CD4-positive, alpha-beta memory T cell (primary cell): ENCODE data around the gene PLET1. TPM values are rescaled to one million over a fixed set of nuclear protein-coding genes. Genes with fewer than 3 reads are reported as not detected.

ENCODE experiments used
- CTCF ChIA-PET: fragments of 350-600 bp; sonication (Branson Sonifier 250); formaldehyde crosslinking; loops from one replicate; lab custom pipeline; 2021; ENCODE audit warnings: inconsistent platforms; ENCODE audit not compliant: partially characterized antibody; lab: Charles Lee
- POLR2A ChIA-PET: fragments of 350-600 bp; sonication (Branson Sonifier 250); formaldehyde crosslinking; loops from one replicate; lab custom pipeline; 2021; ENCODE audit not compliant: partially characterized antibody; lab: Charles Lee
- DNase-seq, 5 donors: peaks; one replicate each; pipeline versions ENCODE4 v3.0.0 to v3.0.0-alpha.2; 2020 to 2022; ENCODE audit warnings: mixed read lengths in 1 of 5
- H3K27ac ChIP-seq: one replicate; pipeline ENCODE4 v1.7.0; 2013; ENCODE audit warnings: low read depth, low read length
- H3K27me3 ChIP-seq: 2 replicates; pipeline ENCODE4 v1.7.0; 2013; ENCODE audit warnings: mild to moderate bottlenecking, low read length, moderate library complexity; ENCODE audit not compliant: insufficient read depth
- H3K36me3 ChIP-seq: 2 replicates; pipeline ENCODE4 v1.7.0; 2013; ENCODE audit warnings: mild to moderate bottlenecking, low read length, moderate library complexity; ENCODE audit not compliant: insufficient read depth
- H3K4me1 ChIP-seq: 2 replicates; pipeline ENCODE4 v1.7.0; 2013; ENCODE audit warnings: mild to moderate bottlenecking, low read length, moderate library complexity; ENCODE audit not compliant: insufficient read depth
- H3K4me3 ChIP-seq, 2 donors: one replicate each; pipeline ENCODE4 v1.7.0; 2013; ENCODE audit warnings: low read length in 2 of 2, mild to moderate bottlenecking in 1 of 2
- H3K9me3 ChIP-seq, 2 donors: one replicate each; pipeline ENCODE4 v1.7.0; 2013; ENCODE audit warnings: low read length in 2 of 2, control low read depth in 1 of 2; ENCODE audit not compliant: control insufficient read depth in 1 of 2
- H3K27ac Mint-ChIP-seq, 7 donors: one replicate each; pipeline ENCODE4 v1.8.0; 2020 to 2021; ENCODE audit warnings: mixed read lengths in 7 of 7, mild to moderate bottlenecking in 6 of 7, inconsistent platforms in 3 of 7, moderate library complexity in 3 of 7
- H3K27me3 Mint-ChIP-seq, 2 donors: one replicate each; pipeline ENCODE4 v1.8.0; 2020 to 2021; ENCODE audit warnings: mixed read lengths in 2 of 2
- H3K36me3 Mint-ChIP-seq, 2 donors: one replicate each; pipeline ENCODE4 v1.8.0; 2020 to 2021; ENCODE audit warnings: mixed read lengths in 2 of 2, inconsistent platforms in 1 of 2, mild to moderate bottlenecking in 1 of 2
- H3K4me1 Mint-ChIP-seq, 4 donors: one replicate each; pipeline ENCODE4 v1.8.0; 2020 to 2021; ENCODE audit warnings: mixed read lengths in 4 of 4, mild to moderate bottlenecking in 1 of 4
- H3K4me3 Mint-ChIP-seq, 8 donors: one replicate each; pipeline ENCODE4 v1.8.0; 2020 to 2021; ENCODE audit warnings: mixed read lengths in 8 of 8, mild to moderate bottlenecking in 7 of 8, moderate library complexity in 6 of 8, inconsistent platforms in 3 of 8
- H3K9me3 Mint-ChIP-seq, 8 donors: one replicate each; pipeline ENCODE4 v1.8.0; 2020 to 2021; ENCODE audit warnings: mixed read lengths in 8 of 8, mild to moderate bottlenecking in 5 of 8, inconsistent platforms in 3 of 8, moderate library complexity in 1 of 8
- intact Hi-C: fragments of 100-400 bp; cut with micrococcal nuclease; formaldehyde crosslinking; loops from one replicate; pipeline ENCODE4 v1.15.1; 2023
- polyA plus RNA-seq, 2 donors: library from polyadenylated mRNA; unstranded; fragments of 300-500 nt; fragmentation: Illumina TruSeq; gene quantifications; one replicate each; pipeline ENCODE4 v1.2.3, GENCODE V29; 2021
- total RNA-seq, 2 experiments: library from RNA; stranded (reverse); gene quantifications; one replicate each; pipeline ENCODE4 v1.2.3, GENCODE V29; 2021

Gene PLET1
- total and polyA plus RNA-seq, 4 experiments from 2014 or later: not detected

DNA sequence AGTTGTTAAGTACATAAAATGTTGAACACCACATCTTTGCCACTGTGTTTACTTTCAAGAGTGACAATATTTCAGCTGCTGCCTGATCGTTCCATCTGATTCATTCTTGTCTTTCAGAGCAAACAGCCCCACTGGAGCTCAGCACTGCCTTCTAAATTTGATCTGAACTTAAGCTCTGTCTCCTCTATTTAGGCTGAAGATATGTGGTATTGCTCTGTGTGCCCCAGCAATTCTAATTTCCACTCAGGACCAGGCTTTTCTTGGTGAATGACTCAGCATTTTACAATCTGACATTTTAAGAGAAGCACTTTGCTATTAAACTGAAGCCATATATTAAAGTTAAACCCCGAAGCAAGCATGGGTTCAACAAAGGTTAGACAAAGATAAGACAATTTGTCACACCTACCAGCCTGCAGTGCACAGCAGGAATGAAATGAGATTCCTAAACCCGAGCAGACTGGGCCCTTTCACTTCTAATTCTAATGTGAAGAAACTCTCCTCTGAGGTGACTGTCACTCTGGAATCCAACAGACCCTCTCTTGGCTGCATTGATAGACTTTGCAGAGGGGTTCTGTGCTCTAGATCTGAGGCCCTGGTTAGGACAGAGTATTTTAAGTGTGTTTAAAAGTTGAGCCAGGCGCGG lies 41.7 kb upstream of the PLET1 start:
- Mint-ChIP-seq H3K4me3 (no peak overlapping the region), H3K9me3 (no peaks in the 10 kb centered on the region), H3K4me1 (peaks cover 14 to 24% (median 21%) of the 10 kb centered on the region in 4 donors), H3K36me3 (peaks cover 9 to 14% of the 10 kb centered on the region in 2 donors), H3K27ac (no peak overlapping the region), H3K27me3 (no peaks in the 10 kb centered on the region)
- ChIA-PET POLR2A (no interaction called here), CTCF (interaction anchor here (1.1 to 2.3 kb wide), 3 partner anchors 17 to 286 kb away, joined by 3 to 16 read pairs (median 3); no protein-coding TSS in a partner anchor)
- H3K27me3 ChIP-seq: no peaks in the 10 kb centered on the region
- no peak for DNase-seq
- no peak overlapping the region for H3K27ac ChIP-seq
- no peaks in the 10 kb centered on the region for H3K36me3 ChIP-seq
- peaks cover 19% of the 10 kb centered on the region for H3K4me1 ChIP-seq
- intact Hi-C loops: no loop called here
- no peaks in the 10 kb centered on the region for H3K9me3 ChIP-seq
- no peak overlapping the region for H3K4me3 ChIP-seq

DNA sequence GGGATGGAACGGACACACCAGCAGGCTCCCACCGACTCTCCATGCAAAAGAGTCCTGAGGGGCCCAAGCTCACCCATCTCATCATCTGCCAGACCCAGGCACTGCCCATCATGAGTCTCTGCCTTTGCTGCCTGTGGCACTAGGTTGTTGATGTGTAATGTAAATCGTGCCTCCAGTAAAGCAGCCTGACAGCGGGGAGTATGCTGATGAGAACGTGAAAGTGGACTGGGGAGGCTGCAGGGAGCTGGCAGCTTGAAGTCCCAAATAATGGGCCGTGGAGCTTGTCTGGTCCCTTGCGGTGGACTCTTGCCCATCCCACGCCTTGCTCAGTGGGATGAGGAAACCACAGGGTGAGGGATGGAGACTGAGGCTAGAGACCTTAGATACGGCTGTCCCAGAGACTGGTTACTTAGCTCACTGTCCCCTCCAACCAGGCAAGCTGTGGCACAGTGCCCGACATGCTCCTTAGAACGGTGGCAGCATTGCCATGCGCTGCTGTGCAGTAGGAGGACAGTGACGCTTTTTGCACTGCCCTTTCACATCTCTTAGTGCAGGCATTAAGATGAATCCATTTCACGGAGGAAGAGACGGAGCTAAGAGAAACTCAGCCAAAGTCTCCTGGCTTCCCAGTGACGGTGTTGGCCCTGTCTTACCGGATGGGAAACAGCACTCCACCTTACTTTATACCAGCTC lies 39.6 kb upstream of the PLET1 start:
- peaks cover 21 to 39% (median 33%) of the 10 kb centered on the region in 4 donors for H3K4me1 Mint-ChIP-seq
- Histone ChIP-seq H3K4me1 (peaks cover 32% of the 10 kb centered on the region), H3K36me3 (no peaks in the 10 kb centered on the region), H3K4me3 (no peak overlapping the region), H3K9me3 (no peaks in the 10 kb centered on the region), H3K27me3 (no peaks in the 10 kb centered on the region), H3K27ac (no peak overlapping the region)
- no peak overlapping the region for H3K4me3 Mint-ChIP-seq
- DNase-seq: no peak
- POLR2A ChIA-PET: interaction anchor here (1.1 kb wide), 1 partner anchor 255 kb away, joined by 4 read pairs; no protein-coding TSS in a partner anchor
- H3K27ac Mint-ChIP-seq: no peak overlapping the region
- H3K27me3 Mint-ChIP-seq: no peaks in the 10 kb centered on the region
- CTCF ChIA-PET: interaction anchor here (1.1 to 2.3 kb wide), 3 partner anchors 20 to 948 kb away, joined by 3 to 16 read pairs (median 5); no protein-coding TSS in a partner anchor
- intact Hi-C loops: no loop called here
- peaks cover 9 to 10% of the 10 kb centered on the region in 2 donors for H3K36me3 Mint-ChIP-seq
- no peaks in the 10 kb centered on the region for H3K9me3 Mint-ChIP-seq

DNA sequence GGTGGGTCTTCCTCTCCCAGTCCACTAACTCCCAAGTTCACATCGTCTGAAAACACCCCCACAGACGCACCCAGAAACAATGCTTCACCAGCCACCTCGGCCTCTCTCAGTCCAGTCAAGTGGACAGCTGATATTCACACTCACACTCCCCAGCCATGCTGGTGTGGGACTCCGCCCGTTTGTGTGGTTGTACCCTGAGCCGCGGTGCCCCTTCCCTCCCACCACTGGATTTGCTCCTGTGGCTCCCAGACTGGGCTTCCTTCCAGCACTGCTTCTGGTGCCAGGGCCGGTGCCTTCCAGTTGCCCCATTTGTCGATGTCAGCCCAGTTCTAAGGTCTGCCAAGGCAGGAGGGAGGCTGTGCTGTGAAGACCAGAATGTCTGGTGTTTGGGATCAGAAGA lies 37.9 kb upstream of the PLET1 start:
- peaks cover 21 to 39% (median 33%) of the 10 kb centered on the region in 4 donors for H3K4me1 Mint-ChIP-seq
- H3K4me3 Mint-ChIP-seq: peak overlapping the region in 3 of 8 donors; percentile 40 to 81 (median 57)

DNA sequence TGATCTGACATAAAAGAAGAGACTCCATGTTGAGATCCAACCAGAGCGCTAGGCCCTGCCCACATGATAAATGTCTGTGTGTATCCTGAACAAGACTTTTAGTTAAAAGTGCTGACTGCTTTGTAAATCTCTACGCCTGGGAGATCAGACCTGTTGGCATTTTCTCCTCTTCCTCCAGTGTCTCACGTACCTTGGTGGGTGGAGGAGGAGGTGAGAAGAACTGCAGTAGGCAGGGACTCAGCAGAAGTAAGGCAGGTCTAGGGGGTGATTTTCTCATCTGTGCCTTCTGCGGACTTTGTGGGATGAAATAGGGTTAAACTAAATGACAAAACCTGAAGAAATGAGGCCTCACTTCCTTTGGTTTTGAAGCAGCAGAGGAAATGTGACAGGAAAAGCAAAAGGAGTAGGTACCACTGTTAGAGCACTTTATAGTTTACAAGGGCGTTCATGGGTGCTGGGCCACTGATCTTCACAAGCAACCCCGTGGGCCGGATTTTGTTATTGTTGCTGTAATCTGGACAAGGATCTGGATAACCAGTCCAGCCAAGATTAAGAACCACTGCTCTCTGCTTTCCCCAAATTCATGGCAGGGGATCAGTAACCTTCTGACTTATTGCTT lies 36.7 kb upstream of the PLET1 start:
- peak overlapping the region; percentile 83 to 93 (median 90) for H3K27ac Mint-ChIP-seq
- H3K36me3 ChIP-seq: no peaks in the 10 kb centered on the region
- peak overlapping the region; percentile 43 to 89 (median 74) for H3K4me3 Mint-ChIP-seq
- CTCF ChIA-PET: no interaction called here
- H3K4me3 ChIP-seq: no peak overlapping the region
- intact Hi-C loops: no loop called here
- peak overlapping the region; percentile 39 for H3K27ac ChIP-seq
- H3K9me3 ChIP-seq: no peaks in the 10 kb centered on the region
- POLR2A ChIA-PET: no interaction called here
- DNase-seq: peak in 4 of 5 donors; percentile 18 to 44 (median 32)
- no peaks in the 10 kb centered on the region for H3K27me3 Mint-ChIP-seq
- H3K4me1 ChIP-seq: peaks cover 38% of the 10 kb centered on the region
- no peaks in the 10 kb centered on the region for H3K27me3 ChIP-seq
- peaks cover 12 to 21% of the 10 kb centered on the region in 2 donors for H3K36me3 Mint-ChIP-seq
- H3K4me1 Mint-ChIP-seq: peaks cover 21 to 42% (median 34%) of the 10 kb centered on the region in 4 donors
- H3K9me3 Mint-ChIP-seq: peaks cover 0 to 3% (median 0%) of the 10 kb centered on the region in 8 donors

More for the DNA sequence above, 37.9 kb upstream of the PLET1 start:
- intact Hi-C loops: no loop called here
- no peak overlapping the region for H3K4me3 ChIP-seq
- CTCF ChIA-PET: no interaction called here
- H3K27me3 ChIP-seq: no peaks in the 10 kb centered on the region
- H3K27ac Mint-ChIP-seq: peak overlapping the region in 6 of 7 donors; percentile 64 to 93 (median 82)
- H3K27me3 Mint-ChIP-seq: no peaks in the 10 kb centered on the region
- DNase-seq: no peak
- no peaks in the 10 kb centered on the region for H3K9me3 Mint-ChIP-seq
- no peak overlapping the region for H3K27ac ChIP-seq
- POLR2A ChIA-PET: no interaction called here
- no peaks in the 10 kb centered on the region for H3K36me3 ChIP-seq
- H3K4me1 ChIP-seq: peaks cover 38% of the 10 kb centered on the region
- H3K9me3 ChIP-seq: no peaks in the 10 kb centered on the region
- peaks cover 14 to 21% of the 10 kb centered on the region in 2 donors for H3K36me3 Mint-ChIP-seq

DNA sequence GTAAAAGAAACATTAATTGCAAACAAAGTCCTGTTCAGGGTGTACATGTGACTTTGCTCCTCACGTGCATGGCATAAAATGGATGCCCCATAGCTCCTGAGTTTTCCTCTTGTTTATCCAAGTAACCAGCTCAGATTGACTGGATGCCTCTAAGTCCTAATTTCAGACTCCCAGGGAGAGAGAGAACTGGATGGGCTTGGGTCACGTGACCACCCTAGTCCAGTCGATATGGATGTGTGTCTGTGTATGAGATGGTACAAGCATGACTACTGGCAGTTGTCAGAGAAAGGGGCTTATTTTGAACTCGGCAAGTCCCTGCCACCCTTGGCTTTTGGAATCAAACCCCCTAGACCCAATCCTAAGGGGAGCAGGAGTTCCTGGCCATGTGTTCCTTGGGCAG lies 35.4 kb upstream of the PLET1 start:
- H3K9me3 ChIP-seq: no peaks in the 10 kb centered on the region
- intact Hi-C loops: no loop called here
- Mint-ChIP-seq H3K4me3 (peak overlapping the region in 1 of 8 donors; percentile 33), H3K36me3 (peaks cover 13 to 29% of the 10 kb centered on the region in 2 donors), H3K27ac (peak overlapping the region in 6 of 7 donors; percentile 15 to 93 (median 86)), H3K4me1 (peaks cover 27 to 50% (median 40%) of the 10 kb centered on the region in 4 donors), H3K27me3 (no peaks in the 10 kb centered on the region), H3K9me3 (peaks cover 0 to 4% (median 0%) of the 10 kb centered on the region in 8 donors)
- no peak for DNase-seq
- no peaks in the 10 kb centered on the region for H3K36me3 ChIP-seq
- no peak overlapping the region for H3K4me3 ChIP-seq
- no peaks in the 10 kb centered on the region for H3K27me3 ChIP-seq
- H3K4me1 ChIP-seq: peaks cover 41% of the 10 kb centered on the region
- CTCF ChIA-PET: interaction anchor here (0.8 to 1.7 kb wide), 3 partner anchors 77 to 260 kb away, joined by 3 to 7 read pairs (median 5); no protein-coding TSS in a partner anchor
- POLR2A ChIA-PET: no interaction called here
- H3K27ac ChIP-seq: no peak overlapping the region

DNA sequence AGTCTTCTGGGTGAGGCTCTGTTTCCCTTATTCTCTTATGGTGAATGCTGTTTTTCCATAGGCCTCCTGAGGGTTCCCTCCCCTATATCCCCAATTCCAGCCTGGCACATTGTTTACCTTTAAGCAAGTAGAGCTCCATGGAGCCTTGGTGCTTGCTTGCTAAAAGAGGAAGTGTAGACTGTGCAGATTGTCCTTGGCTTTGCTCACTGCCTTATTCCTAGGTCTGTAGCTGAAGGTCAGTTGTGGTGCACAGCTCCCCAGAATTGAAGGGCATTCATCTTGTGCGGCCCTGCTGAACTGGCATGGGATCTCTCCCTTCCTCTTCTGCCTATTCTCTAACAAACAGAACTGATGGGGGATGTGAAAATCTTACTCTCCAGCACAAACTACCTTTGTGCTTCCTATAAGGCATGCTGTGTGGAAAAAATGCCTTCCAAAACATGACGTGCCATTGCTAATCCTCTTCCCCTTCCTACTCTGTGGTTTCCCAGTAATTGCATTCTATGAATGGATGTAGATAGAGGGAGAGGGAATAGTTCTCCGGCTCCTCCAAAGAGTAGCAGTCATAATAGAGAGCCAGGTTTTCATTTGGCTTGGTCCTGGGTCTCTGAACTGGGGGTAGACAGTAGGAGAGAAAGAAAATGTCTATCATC lies 34.2 kb upstream of the PLET1 start:
- CTCF ChIA-PET: interaction anchor here (0.6 to 2.5 kb wide), 10 partner anchors 8 to 1399 kb away, joined by 3 to 16 read pairs (median 5); no protein-coding TSS in a partner anchor
- H3K9me3 ChIP-seq: no peaks in the 10 kb centered on the region
- Mint-ChIP-seq H3K4me3 (peak overlapping the region in 2 of 8 donors; percentile 15 to 30), H3K27ac (peak overlapping the region in 6 of 7 donors; percentile 5 to 77 (median 30)), H3K27me3 (no peaks in the 10 kb centered on the region), H3K36me3 (peaks cover 16 to 29% of the 10 kb centered on the region in 2 donors), H3K4me1 (peaks cover 29 to 60% (median 45%) of the 10 kb centered on the region in 4 donors), H3K9me3 (peaks cover 0 to 4% (median 0%) of the 10 kb centered on the region in 8 donors)
- intact Hi-C loops: loop anchor here (5.0 kb wide), 1 partner anchor 693 kb away; the partner anchor contains the start of gene SIK2
- H3K27me3 ChIP-seq: no peaks in the 10 kb centered on the region
- peaks cover 49% of the 10 kb centered on the region for H3K4me1 ChIP-seq
- POLR2A ChIA-PET: interaction anchor here (1.1 kb wide), 1 partner anchor 260 kb away, joined by 3 read pairs; no protein-coding TSS in a partner anchor
- no peak overlapping the region for H3K4me3 ChIP-seq
- no peaks in the 10 kb centered on the region for H3K36me3 ChIP-seq
- DNase-seq: no peak
- H3K27ac ChIP-seq: no peak overlapping the region
